ENCODE data around the gene CERS1.

Gene CERS1

DNA sequence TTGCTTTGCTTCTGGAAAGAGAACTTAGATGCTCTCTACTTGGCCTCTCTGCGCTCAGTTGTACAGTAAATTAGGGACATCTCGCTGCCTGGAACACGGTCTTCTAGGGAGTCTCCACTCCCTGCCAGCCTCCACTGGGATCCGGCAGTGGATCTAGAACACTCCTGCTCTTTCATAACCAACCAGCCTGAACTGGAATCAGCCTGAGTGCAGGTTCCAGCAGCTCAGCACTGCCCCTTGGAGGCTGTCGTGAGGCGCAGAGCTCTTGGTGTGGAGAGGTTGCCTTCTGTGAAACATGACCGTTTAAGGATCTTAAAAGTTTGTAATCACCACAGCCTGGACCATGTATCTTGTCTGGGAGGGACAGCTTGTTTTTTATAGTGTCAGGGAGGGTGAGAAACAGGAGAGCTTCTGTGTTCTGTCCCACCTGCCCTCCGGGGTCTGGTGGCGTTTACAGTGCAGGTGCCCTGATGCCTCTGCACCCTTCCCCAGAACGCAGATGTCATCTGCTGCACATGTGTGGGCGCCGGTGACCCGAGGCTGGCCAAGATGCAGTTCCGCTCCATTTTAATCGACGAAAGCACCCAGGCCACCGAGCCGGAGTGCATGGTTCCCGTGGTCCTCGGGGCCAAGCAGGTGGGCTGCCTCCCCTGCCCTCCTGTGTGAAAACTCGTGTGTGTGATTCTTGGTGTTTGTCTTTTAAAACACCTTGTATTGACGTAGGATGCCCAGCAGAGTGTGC, 39.4 kb downstream of the CERS1 start:
- DNase-seq (ENCODE audit: low read depth) = no peak

DNA sequence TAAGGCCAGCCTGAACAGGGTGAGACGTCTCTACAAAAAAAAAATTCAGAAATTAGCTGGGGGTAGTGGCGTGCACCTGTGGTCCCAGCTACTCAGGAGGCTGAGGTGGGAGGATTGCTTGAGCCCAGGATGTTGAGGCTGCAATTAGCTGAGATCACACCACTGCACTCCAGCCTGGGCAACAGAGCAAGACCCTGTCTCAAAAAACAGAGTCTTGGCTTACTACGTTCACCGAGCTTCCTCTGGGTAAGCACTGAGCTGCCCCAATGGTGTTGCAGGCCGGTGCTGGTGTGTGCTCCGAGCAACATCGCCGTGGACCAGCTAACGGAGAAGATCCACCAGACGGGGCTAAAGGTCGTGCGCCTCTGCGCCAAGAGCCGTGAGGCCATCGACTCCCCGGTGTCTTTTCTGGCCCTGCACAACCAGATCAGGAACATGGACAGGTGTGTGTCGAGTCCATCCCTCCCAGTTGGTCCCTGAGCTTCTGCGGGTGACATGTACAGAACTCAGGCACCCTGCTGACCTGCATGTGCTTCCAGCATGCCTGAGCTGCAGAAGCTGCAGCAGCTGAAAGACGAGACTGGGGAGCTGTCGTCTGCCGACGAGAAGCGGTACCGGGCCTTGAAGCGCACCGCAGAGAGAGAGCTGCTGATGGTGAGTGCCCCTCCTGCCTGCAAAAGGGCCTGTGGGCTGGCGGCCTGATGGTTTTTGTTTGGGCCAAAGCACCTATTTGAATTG, 40.1 kb downstream of the CERS1 start:
- DNase-seq (ENCODE audit: low read depth) = no peak

DNA sequence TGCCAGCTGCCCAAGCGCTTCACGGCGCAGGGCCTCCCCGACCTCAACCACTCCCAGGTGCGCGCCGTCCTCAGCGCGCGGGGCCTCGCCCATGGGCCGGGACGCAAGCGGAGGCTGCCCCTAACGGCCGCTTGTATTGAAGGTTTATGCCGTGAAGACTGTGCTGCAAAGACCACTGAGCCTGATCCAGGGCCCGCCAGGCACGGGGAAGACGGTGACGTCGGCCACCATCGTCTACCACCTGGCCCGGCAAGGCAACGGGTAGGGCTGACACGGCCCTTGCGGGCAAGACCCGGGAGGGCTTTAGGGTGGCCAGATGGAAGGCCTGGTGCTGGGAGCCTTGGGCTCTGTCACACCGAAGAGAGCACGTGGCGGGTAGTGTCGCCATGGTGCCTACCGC, 41.0 kb downstream of the CERS1 start:
- no peak for DNase-seq (ENCODE audit: low read depth)

DNA sequence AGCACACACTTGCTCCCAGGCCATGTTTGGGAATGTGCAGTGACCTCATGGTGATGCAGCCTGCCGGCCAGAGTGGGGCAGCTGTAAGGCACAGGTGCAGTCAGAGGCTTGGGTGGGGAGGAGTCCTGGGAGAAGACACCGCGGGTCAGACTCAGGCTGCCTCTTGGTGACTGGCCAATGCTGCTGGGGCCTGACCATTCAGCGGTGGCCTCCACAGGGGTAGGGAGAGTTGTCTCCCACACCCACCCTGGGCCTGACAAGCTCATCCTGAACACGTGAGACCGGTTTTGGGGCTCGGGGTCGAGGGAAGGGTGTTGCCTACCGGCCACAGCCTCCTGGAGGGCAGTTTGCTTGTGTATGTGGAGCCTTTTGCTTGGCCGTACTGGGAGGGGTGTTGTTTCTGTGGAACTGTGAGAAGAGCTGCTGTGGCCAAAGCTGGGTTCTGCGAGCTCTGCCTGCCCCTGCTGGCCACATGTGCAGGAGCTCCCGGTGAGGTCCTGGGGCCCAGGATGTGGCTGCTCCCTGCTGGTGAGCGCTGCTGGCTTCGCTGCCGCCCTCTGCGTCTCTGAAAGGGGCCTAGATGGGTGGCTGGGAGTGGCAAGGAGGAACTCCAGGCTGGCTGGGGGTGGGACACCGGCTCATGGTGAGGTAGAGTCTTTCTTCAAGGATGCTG, 42.1 kb downstream of the CERS1 start:
- DNase-seq (ENCODE audit: low read depth) = no peak

DNA sequence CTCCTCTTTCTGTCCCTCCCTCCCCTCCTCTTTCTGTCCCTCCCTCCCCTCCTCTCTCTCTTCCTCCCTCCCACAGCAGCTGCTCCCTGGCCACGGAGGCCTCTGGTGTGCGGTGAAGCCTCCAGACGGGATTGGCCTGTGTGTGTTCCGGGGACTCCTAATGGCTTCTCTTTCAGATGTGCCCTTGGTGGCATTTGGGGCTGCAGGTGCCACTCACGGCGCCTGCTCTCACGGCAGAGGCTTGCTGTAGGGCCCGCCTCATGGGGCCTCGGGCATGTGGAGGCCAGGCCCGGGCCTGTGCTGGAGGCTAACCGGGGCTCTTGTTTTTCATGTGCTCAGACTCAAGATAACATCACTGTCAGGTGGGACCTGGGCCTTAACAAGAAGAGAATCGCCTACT, 43.3 kb downstream of the CERS1 start:
- DNase-seq (ENCODE audit: low read depth) = no peak

DNA sequence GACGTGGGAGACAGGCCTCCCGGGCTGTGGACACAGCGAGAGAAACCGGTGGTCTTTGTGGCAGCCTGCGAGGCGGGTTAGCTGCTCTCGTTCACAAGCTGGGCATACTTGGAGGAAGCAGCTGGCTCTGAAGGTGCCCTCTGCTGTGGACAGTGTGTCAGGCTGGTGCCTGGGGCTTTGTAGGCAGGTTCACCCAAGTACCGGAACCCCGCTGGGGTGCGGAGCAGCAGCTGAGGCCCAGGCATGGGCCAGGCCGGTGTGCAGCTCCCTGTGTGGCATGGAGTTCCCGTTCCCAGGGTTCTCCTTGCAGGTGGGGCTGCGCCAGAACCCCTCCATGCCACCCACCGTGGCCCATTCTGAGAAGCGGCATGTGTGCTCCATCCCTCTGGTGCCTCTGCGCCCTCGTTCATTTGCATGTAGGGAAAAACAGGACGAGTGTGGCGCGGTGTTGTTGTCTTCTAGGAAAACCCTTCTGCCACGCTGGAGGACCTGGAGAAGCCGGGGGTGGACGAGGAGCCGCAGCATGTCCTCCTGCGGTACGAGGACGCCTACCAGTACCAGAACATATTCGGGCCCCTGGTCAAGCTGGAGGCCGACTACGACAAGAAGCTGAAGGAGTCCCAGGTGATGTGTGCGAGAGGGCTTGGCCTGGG, 44.2 kb downstream of the CERS1 start:
- DNase-seq (ENCODE audit: low read depth) = no peak

DNA sequence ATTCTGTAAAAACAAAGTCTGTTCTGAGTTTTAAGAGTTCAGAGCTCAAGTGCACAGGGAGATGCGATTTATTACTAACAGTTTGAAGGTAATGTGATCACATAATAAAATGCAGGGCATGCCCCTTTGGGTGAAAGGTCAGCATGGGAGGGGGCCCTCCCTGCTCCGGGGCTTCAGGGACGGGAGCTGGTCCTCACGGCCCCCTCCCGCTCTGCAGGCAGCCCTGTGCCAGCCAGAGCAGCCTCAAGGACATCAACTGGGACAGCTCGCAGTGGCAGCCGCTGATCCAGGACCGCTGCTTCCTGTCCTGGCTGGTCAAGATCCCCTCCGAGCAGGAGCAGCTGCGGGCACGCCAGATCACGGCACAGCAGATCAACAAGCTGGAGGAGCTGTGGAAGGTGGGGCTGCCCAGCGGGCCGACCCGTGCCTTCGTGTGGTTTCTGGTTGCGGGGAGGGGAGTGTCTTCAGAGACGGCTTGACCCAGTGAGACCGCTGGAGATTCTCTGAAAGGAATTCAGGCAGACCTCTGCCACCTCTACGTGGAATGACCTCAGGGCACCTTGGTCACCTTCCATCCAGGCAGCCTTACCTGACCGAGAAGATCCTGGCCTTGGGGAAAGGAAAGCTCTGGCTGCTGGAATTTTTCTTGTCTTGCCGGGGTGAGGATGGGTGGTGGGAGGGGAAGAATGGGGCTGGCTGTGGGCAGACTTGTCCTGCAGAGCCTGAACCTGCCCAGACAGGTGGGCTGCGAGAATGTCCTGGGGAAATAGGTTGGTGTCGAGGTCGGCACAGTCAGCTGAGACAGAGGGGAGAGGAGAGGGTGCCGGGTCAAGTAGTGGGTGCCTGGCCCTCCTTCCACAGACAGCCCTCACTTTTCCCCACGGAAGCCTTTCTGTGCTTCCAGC, 45.2 kb downstream of the CERS1 start:
- no peak for DNase-seq (ENCODE audit: low read depth)

DNA sequence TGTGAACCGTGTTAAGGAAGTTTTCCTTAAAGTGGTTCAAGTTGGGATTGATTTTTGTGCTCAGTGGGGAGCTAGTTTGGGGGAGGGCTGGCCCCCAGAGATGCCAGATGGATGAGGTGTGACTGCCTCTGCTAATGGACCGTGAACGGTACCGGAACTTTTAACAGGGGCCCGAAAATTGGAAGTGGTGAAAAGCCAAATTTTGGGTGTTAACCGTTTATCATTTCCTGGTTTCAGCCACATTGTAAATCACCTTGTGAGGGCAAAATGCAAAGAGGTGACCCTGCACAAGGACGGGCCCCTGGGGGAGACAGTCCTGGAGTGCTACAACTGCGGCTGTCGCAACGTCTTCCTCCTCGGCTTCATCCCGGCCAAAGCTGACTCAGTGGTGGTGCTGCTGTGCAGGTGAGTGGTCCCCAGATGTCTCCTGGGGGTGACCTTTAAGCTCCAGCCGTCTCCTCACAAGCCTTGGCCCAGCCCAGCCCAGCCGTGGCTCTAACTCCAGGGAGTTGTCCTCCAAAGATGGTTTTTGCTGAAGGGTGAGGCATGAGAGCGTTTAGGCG, 46.0 kb downstream of the CERS1 start:
- DNase-seq (ENCODE audit: low read depth) = no peak

DNA sequence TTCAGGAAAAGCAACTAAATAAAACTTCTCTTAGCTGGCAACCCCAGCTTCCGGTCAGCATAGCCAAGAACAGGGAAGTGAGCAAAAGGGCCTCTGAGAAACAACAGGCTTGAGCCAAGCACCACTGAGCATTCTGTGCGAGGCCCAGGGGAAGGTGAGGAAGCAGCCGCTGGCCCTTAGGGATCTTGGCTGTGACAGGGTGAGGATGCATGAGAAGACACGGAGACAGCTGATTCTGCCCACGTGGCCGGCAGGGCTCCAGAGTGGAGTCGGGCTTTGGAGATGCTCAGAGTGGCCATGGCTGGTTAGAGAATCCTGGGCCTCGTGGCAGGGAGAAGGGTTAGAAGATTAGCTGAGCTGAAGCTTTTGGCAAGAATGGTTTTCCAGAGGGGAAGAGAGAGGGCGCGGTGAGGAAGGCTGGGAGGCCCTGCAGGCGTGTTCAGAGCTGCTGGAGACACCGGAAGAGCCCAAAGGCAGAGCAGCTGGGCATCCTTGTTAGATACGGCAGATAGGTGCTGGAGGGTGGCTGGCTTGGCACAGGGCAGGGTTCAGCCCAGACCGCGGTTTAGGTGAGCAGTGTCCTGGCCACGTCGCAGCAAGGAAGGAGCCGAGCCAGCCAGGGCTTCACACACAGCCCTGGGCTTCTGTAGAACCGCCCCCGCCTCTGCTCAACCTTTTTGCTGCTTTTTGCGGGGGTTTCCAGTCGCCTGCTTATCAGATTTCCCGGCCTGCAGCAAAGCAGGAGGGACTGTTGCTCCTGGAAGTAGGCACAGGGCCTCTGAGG, 46.9 kb downstream of the CERS1 start:
- no peak for DNase-seq (ENCODE audit: low read depth)

DNA sequence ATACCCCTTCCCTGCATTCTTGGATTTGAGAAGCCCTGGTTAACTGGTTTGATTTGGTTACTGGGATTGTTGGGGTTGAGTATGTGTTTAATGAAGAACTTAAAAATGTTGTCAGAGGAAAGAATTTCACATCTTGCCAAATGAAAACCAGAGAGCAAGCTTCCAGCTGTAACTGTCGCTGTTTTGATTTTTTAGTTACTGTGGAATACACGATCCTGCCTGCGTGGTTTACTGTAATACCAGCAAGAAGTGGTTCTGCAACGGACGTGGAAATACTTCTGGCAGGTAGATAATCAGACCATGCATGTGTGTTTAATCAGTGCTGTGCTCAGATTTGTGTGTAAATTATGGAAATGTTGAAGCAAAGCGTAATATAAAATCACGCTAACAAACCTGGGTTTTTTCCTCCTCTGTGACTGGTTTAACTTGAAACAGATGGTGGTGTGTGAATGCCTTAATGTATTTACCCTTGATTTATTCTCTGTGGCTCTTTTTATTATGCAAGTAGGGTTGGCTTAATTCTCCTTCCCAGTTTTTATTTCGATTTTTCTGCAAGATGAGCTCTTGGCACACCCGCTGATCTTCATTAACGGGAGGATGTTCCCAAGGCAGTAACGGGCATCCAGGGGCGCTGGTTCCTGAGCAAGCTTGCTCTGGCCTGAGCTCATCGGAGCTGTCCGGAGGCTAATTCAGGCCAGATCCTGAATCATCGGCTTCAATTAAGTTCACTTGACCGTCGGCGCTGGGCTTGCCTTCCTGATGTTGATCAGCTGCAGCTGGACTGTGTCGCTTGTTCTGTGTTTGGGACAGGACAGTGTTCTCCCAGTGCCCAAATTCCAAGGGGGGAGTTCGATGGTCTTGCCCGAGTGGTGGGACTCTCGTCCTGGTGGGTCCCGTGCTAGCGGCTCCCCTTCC, 48.2 kb downstream of the CERS1 start:
- no peak for DNase-seq (ENCODE audit: low read depth)

DNA sequence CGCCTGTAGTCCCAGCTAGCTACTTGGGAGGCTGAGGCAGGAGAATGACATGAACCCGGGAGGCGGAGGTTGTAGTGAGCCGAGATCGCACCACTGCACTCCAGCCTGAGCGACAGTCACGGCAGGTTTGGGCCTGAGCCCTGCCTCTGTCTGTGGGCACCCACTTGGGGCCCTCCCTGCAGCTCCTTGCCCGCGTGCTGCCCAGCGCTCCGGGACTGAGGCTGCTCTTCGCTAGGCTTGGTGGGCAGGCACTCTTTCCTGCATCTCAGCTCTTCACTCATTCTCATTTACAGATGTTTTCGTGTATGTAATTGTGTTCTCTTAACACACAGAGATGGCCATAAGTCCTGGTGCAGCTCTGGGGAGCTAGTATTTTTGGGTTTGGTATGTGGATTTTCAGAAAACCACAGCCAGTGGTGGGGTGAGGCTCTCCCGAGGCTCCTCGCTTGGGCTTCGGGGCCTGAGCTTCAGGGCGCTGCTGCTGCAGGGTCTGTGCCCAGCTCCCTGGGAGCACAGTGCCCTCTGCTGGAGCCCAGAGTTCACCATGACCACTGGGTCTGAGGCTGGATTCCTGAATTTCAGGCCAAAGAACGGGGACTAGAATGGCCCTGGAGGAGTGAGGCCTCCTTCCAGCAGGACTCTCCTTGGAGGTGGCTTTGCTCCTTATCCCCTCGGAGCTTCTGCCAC, 49.0 kb downstream of the CERS1 start:
- peak; percentile 44 for DNase-seq (ENCODE audit: low read depth)

DNA sequence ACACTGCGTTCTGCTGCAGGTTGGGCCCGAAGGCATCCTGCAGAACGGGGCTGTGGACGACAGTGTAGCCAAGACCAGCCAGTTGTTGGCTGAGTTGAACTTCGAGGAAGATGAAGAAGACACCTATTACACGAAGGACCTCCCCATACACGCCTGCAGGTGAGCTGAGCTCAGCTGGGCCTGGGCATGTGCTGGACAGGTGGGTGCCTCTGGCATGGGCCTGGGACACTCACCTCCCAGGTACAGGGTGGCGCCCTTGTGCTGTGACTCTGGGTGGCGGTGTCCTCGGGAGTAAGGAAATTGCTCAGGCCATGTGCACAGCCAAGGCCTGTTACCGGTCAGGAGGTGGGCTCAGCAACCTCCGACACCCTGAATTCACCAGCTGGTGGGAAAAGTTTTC, 50.0 kb downstream of the CERS1 start:
- DNase-seq (ENCODE audit: low read depth) = no peak

DNA sequence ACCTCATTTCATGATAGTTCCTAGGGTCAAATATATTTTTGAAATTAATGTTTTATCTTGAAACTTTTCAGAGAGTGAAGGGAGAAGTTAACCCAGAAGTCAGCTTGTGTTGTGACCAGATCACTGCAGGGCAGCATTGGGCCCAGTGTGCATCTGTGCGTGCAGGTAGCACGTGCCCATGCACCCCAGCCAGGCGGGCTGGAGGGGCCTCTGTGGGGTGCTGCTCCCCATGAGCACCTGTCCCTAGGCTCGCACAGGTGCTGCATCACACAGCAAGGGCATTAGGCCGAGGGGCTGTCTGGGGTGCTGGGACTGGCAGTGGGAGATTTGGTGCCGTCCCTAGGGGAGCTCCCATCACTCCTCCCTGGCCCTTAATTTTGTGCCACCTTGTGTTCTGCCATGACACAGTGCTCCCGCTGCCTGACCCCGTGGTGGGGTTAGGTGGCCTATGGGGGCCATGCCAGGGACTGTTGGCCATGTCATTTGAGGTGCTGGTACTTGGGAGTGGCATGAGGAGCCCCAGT, 51.1 kb downstream of the CERS1 start:
- DNase-seq (ENCODE audit: low read depth) = no peak

DNA sequence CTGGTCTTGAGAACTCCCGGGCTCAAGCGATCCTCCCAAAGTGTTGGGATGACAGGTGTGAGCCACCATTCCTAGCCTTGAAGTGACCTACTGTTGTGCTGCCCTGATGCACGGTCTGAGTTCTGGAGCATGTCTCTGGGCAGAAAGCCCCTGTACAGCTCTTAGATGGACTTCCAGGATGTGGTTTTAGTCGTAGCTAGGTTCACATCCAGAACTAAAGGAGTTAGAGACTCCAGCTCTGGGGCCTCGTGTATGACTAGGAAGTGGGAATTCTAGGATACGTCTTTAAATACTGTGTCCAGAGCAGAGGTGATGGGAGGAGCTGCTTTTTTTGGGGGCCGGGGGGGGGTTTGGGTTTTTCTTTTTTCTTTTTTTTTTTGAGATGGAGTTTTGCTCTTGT, 52.0 kb downstream of the CERS1 start:
- no peak for DNase-seq (ENCODE audit: low read depth)

DNA sequence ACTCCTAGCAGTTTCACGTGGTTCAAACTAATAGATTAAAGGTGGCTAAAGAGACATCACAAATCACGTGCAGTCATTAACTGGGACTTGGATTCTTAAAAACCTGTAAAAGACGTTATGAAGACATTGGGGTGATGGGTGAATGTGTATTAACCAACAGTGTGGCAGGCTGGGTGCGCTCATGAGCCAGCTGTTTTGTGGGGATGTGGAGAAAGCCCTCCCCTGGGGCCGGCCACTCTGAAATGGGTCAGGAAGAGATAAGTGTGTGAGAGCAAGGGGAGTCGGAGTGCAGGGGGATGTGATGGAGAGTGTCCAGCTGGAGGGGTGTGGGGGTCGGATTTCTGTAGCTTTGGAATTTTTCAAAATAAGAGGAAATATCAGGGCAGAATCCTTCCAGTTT, 53.8 kb downstream of the CERS1 start:
- no peak for DNase-seq (ENCODE audit: low read depth)

DNA sequence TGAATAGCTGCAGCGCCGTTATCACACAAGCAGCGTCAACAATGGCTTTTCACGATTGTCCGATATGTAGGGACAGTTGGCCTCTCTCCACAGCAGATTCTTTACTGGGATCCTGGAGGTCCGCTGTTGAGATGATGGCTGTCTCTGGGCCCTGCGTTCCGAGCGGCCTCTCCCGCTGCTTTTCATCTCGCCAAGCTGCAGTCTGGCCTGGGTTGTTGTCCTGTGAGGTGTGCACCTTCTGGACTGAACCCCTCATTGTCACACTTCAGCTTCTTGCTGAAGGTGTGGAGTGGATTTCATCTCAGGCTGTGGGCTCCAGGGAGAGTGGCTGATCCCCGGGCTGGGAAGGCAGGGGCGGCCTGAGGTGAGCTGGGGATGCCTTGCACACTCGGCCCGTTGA, 54.6 kb downstream of the CERS1 start:
- DNase-seq (ENCODE audit: low read depth) = no peak

DNA sequence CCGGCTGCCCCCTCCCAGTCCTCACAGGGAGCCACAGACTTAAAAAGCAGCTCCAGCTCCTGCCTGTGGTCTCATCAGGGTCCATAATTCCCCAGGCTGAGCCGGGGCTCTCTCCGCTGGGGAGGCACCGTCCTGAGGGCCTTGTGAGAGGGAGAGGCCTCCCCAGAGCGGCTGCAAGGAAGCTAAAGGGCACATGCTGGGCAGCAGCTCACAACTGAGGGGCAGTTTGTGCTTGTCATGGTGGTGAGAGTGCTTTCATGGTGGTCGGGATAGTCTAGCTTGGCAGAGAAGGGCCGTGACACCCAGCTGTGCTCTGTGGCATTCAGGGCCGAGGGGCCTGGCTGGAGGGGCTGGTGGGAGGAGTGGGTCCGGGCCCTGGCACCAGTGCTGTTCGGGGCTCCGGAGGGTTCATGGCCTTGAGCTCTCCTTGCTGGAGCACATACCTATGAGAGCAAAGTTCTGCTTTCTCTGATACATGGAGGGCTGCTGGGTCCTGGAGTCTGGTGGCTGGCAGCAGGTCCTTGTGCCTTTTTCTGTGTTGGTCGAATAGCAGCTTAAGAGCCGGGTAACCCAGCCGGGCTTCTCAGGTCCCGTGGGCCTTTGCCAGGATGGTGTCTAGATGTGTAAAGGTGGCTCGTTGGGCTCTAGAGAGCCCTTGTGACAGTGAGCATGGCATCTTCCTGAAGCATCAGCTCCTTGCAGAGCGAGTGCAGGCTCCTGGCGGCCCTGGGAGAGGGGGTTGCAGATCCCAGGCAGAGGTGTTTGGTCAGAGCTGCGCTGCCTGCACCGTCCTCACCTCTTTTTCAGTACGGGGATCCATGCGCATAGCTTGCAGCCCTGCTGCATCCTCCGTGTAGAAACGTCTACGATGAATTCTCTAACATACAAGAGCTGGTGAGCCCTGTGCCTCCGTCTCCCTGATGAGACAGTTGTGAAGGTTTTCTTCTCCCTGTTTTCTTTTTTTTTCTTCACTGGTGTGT, 55.4 kb downstream of the CERS1 start:
- DNase-seq (ENCODE audit: low read depth) = no peak
